Suprapubic skin (tissue), 4 donors: ENCODE measurements around the gene DNM3.

ENCODE experiments used
- CTCF ChIP-seq, 2 donors: fragments of 200-600 bp in 1 of 2; fragments of 450-650 bp in 1 of 2; sonication (generic) in 1 of 2; IDR thresholded peaks; one replicate each; pipeline ENCODE4 v1.5.1; 2016 to 2019; ENCODE audit warnings: antibody characterized with exemption in 2 of 2, mild to moderate bottlenecking in 1 of 2, moderate library complexity in 1 of 2
- EP300 ChIP-seq: sonication (generic); formaldehyde crosslinking; IDR thresholded peaks from one replicate; pipeline ENCODE4 v1.6.1; 2017; ENCODE audit warnings: antibody characterized with exemption
- POLR2A ChIP-seq, 2 donors: fragments of 450-650 bp; IDR thresholded peaks; one replicate each; pipeline ENCODE4 v1.6.1; 2017; ENCODE audit warnings: antibody characterized with exemption in 2 of 2, mild to moderate bottlenecking in 2 of 2, moderate library complexity in 2 of 2
- POLR2AphosphoS5 ChIP-seq, 3 donors: sonication (generic); formaldehyde crosslinking; IDR thresholded peaks; one replicate each; pipeline ENCODE4 v1.6.1; 2017; ENCODE audit warnings: antibody characterized with exemption in 3 of 3

GRCh38 chr1:172145656-172146055 is 304.4 kb downstream of the DNM3 start:
- no peak for TF ChIP-seq CTCF (IDR thresholded peaks at IDR 0.05)
- TF ChIP-seq POLR2AphosphoS5 (IDR thresholded peaks at IDR 0.05) = no peak
- no peak for TF ChIP-seq POLR2A (IDR thresholded peaks at IDR 0.05)
- no peak for TF ChIP-seq EP300
